HG03280 (cell line): ENCODE results near the gene PRKAR1A.

ENCODE experiments used
- ATAC-seq: cut with Tn5 transposase; IDR thresholded peaks from one replicate; pipeline ENCODE4 v1.9.1; 2021; ENCODE audit warnings: mild to moderate bottlenecking, moderate library complexity; ENCODE audit not compliant: unreplicated experiment

Gene PRKAR1A

DNA sequence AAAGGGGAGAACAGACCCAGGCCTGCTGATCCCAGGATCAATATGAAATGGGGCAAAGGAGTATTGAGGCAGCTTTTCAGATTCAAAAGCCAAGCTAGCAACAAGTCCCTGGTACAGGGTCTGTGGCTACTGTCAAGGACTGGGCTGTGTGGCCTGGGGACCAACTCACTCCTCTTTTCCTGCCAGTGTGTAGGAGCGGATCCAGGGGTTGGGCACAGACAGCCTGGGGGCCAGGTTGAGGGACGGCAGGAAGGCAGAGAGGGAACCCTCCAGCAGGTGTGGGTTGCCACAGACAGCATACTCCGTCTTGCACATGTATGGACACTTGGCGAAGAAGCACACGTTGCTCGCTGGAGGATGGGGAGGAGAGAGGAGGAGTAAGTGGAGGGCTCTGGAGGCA, 29.6 kb downstream of the PRKAR1A start:
- no peak for ATAC-seq

DNA sequence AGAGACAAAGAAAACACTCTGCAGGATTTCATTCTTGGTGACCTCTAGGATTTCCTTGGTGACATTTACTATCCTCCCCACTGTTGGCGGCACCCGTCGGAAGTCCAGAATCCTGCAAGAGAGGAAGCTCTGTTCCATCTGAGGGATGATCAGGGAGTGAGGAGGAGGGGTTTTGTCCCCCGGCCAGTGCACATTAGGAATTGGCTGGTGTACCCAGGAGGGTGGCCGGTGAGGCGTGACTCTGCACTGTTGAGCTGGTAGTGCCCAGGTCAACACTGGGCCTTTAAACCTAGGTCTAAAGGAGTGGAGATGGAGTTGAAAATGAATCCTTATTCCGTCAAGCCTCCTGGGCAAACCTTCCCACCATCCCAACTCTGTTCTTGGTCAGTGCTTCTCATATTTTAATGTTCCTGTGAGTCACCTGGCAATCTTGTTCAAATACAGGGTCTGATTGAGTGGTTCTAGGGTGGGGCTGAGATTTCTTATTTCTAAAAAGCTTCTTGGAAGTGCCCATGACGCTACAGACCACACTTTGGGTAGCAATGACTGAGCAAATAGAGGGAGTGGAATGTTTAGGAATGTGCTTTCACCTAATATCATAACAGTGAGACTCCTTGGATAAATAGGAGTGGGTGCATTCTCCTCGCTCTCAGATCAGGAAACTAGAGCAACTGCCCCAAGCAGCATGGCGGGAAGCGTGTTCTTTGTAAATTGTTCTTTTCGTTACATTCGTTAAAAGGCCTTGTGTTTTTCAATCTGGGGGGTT, 30.7 kb downstream of the PRKAR1A start:
- ATAC-seq: no peak

GRCh38 chr17:68544111-68544915, 32.1 kb downstream of the PRKAR1A start:
- ATAC-seq: no peak

DNA sequence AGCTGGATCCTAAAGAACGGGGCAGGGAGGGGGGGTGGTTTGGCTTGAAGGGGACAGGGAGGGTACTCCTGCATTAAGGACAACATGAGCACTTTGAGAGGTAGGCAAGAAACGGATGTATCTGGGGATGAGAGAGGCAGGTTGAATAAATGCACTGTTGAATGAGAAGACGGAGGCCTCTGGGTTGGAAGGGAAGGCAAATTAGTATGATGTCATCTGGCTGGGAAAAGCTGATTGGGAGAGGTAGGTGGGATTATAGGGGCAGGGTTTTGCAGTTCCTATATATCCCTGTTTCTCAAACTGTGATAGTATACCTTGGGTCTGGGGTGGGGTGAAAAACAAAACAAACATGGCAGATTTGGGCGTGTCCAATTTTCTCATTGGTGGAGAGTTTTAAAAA, 44.3 kb downstream of the PRKAR1A start:
- ATAC-seq: no peak

DNA sequence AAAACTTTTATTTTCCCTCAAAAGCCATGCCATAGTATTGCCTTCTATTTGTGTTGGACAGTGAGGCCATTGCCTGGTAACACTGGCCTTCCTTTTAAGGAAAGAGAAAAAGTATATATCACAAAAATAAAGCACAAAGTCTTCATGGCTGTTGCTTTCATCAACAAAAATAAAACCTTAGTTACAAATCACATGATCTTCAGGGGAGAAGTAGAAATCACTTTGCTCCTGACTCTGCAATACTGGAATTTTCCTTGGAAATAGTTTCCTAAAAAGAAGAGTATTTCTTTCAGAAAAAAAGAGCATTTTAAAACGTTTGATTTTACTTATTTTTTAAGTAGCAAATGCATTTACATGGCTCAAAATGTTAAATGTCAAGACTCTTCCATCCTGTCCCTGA, 47.1 kb downstream of the PRKAR1A start:
- ATAC-seq: no peak

GRCh38 chr17:68560966-68561720, 48.9 kb downstream of the PRKAR1A start:
- ATAC-seq: no peak

DNA sequence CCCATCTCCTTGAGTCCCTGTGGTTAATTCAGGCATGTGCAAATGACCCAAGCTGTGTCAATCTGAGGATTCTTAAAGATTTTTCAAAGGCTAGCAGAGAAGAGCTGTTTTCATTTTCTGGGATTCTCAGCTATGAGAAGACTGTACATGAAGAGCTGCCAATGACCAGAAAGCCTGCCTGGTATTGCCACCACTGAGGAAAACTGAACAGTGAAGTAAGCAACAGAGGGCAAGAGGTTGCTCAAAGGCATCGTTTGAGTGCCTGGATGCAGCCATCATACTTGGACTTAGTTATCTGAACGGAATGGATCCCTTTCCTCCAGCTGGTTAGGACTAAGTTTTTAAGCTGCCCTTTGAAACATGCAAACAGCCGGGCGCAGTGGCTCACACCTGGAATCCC, 50.5 kb downstream of the PRKAR1A start:
- ATAC-seq: no peak

- ATAC-seq: no peak
Observed at GRCh38 chr17:68564415-68565111, 52.3 kb downstream of the PRKAR1A start.

GRCh38 chr17:68565661-68566441, 53.6 kb downstream of the PRKAR1A start:
- no peak for ATAC-seq

DNA sequence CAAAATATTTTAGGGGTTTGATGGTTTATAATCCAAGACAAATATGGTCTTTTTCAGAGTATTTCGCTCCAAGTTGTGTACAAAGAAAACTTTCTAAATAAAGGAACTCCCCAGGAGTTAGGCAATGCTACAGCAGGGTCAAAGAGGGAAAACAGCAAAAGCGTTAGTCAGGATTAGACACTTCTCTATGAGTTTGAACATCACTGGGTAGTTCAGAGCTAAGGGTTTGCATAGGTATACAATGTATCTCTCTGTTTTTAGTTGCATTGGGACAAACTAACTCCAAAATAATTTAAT, 54.2 kb downstream of the PRKAR1A start:
- ATAC-seq: no peak

DNA sequence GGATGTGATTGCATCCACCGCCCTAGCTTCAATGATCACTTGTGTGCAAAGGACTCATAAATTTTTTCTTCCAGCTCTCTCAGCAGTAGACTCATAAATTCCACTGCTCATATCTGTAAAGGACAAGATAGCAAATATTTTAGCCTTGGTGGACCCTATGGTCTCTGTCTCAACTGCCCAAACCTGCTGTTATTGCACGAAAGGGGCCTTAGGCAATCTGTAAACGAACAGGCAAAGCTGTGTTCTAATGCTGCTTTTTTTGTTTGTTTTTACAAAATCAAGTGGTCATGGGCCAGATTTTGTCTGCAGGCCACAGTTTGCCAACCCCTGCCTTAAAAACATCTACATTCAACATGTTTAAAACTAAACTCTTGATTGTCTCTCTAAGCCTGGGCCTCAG, 54.8 kb downstream of the PRKAR1A start:
- ATAC-seq: no peak

- no peak for ATAC-seq
Observed at GRCh38 chr17:68567581-68567980, 55.4 kb downstream of the PRKAR1A start.

GRCh38 chr17:68568581-68568980, 56.4 kb downstream of the PRKAR1A start:
- no peak for ATAC-seq

DNA sequence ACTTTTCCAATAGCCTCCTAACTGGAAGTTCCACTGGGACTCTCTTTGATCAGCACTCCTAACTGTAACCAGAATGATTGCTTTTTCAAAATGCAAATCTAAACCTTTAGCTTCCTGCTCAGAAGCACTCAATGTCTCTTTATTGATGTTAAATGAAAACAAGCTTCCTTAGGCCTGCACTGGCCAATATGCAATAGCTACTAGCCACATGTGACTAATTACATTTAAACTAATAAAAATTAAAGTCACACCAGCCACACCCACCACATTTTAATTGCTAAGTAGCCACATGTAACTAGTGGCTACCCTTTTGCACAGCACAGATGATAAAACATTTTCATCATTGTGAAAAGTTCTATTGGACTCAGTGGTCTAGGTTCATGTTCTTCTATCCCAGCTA, 57.1 kb downstream of the PRKAR1A start:
- no peak for ATAC-seq

DNA sequence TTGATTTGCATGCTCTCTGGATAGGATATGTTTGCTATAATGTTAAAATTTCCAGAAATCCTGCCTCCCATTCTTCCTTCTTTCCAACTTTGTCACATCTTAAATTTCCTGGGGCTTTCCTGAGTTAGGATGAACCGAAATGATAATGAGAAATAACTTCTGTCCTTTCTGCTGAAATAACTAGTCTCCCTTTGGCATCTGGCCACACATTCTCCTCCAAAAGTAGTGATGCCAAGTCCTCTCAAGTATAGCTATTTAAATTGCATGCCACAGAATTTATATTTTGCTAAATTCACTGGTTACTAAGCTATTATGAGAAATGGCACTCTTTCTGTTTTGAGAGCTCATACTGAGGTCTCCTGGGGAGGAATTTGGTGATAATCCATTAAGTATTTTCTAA, 58.3 kb downstream of the PRKAR1A start:
- ATAC-seq: no peak

GRCh38 chr17:68572138-68572842, 60.1 kb downstream of the PRKAR1A start:
- ATAC-seq: no peak

- ATAC-seq: no peak
Observed at GRCh38 chr17:68573338-68573737, 61.1 kb downstream of the PRKAR1A start.

- ATAC-seq: no peak
Observed at GRCh38 chr17:68576137-68576536, 63.9 kb downstream of the PRKAR1A start.

GRCh38 chr17:68576811-68577496, 64.7 kb downstream of the PRKAR1A start:
- no peak for ATAC-seq
